OCI-LY1 (cell line): ENCODE measurements around the gene TMEM60.

Experiments
- CTCF ChIP-seq: fragments of 200-600 bp; sonication (generic), shearing (Covaris generic); IDR thresholded peaks from 2 replicates; pipeline ENCODE4 v1.5.1; 2017; ENCODE audit warnings: mild to moderate bottlenecking, antibody characterized with exemption, low read length, moderate library complexity, mixed read lengths
- EZH2 ChIP-seq: fragments of 200-600 bp; sonication (generic), shearing (Covaris generic); IDR thresholded peaks from 2 replicates; pipeline ENCODE4 v1.8.0; 2017; ENCODE audit warnings: borderline replicate concordance, mixed run types, mild to moderate bottlenecking, antibody characterized with exemption, low read length, moderate library complexity, mixed read lengths

DNA sequence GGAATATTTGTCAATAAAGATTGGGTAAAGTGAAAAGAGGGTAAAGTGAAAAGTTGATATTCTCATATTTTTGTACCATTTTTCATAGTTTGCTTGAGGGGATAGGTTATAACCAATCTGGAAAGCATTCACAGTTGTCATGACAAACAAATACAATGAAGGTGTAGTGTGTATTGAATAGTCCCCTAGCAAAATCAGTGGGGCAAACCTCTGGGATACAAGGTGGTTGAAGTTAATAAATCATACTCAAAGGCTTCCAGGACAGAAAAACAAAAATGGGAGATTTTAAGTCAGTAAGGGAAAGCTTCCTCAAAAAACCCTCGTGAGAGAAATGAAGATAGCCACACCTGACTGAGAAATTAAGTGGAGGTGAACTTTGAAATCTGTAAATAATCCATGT, 39.7 kb upstream of the TMEM60 start:
- no peak for TF ChIP-seq CTCF
- no peak for TF ChIP-seq EZH2
